Activated B cell treated with CpG ODN at 0.5 μM for 24 hours (primary cell): ENCODE data around the gene CD5L. TPM values are rescaled to one million over a fixed set of nuclear protein-coding genes. Genes with fewer than 3 reads are reported as not detected.

Experiments
- ATAC-seq: fragments of 200-7000 bp; cut with Tn5 transposase; one replicate; pipeline ENCODE4 v1.10.0; 2021; ENCODE audit warnings: low read depth, mild to moderate bottlenecking, moderate library complexity
- CTCF ChIA-PET: fragments of 350-600 bp; sonication (Branson Sonifier 250); formaldehyde crosslinking; loops from one replicate; lab custom pipeline; 2021; ENCODE audit warnings: antibody characterized with exemption; lab: Charles Lee
- POLR2A ChIA-PET: fragments of 350-600 bp; sonication (Branson Sonifier 250); formaldehyde crosslinking; loops from one replicate; lab custom pipeline; 2021; ENCODE audit warnings: antibody characterized with exemption; lab: Charles Lee
- DNase-seq: peaks from one replicate; pipeline ENCODE4 v3.0.0; 2022
- H3K27ac Mint-ChIP-seq: one replicate; pipeline ENCODE4 v1.8.0; 2020; ENCODE audit warnings: mixed read lengths
- H3K27me3 Mint-ChIP-seq: one replicate; pipeline ENCODE4 v1.8.0; 2021; ENCODE audit warnings: mixed read lengths
- H3K36me3 Mint-ChIP-seq: one replicate; pipeline ENCODE4 v1.8.0; 2021; ENCODE audit warnings: low read depth, mixed read lengths
- H3K4me1 Mint-ChIP-seq: one replicate; pipeline ENCODE4 v1.8.0; 2021; ENCODE audit warnings: mixed read lengths
- H3K4me3 Mint-ChIP-seq: one replicate; pipeline ENCODE4 v1.8.0; 2020; ENCODE audit warnings: mild to moderate bottlenecking, mixed read lengths
- H3K9me3 Mint-ChIP-seq: one replicate; pipeline ENCODE4 v1.8.0; 2020; ENCODE audit warnings: mixed read lengths
- intact Hi-C: fragments of 100-400 bp; cut with micrococcal nuclease; formaldehyde crosslinking; loops from one replicate; pipeline ENCODE4 v1.15.1; 2024
- total RNA-seq: library from RNA; stranded (reverse); gene quantifications from 2 replicates; pipeline ENCODE4 v1.2.3, GENCODE V29; 2022
- TF ChIP-seq, protein P1 (sequence below): fragments of 200-600 bp; IDR thresholded peaks from one replicate; pipeline ENCODE4 v1.8.0; 2022; ENCODE audit warnings: antibody characterized with exemption, mild to moderate bottlenecking

Gene CD5L
- total RNA-seq, 1 donor from 2014 or later = 0.20 TPM

GRCh38 chr1:157868654-157869053 lies 27.0 kb upstream of the CD5L start:
- Mint-ChIP-seq H3K4me1 (peaks cover 12% of the 10 kb centered on the region), H3K9me3 (no peaks in the 10 kb centered on the region), H3K36me3 (no peaks in the 10 kb centered on the region), H3K27ac (no peak overlapping the region), H3K27me3 (no peaks in the 10 kb centered on the region), H3K4me3 (no peak overlapping the region)
- ATAC-seq (no peak), DNase-seq (no peak)
- TF ChIP-seq, protein P1, sequence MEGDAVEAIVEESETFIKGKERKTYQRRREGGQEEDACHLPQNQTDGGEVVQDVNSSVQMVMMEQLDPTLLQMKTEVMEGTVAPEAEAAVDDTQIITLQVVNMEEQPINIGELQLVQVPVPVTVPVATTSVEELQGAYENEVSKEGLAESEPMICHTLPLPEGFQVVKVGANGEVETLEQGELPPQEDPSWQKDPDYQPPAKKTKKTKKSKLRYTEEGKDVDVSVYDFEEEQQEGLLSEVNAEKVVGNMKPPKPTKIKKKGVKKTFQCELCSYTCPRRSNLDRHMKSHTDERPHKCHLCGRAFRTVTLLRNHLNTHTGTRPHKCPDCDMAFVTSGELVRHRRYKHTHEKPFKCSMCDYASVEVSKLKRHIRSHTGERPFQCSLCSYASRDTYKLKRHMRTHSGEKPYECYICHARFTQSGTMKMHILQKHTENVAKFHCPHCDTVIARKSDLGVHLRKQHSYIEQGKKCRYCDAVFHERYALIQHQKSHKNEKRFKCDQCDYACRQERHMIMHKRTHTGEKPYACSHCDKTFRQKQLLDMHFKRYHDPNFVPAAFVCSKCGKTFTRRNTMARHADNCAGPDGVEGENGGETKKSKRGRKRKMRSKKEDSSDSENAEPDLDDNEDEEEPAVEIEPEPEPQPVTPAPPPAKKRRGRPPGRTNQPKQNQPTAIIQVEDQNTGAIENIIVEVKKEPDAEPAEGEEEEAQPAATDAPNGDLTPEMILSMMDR = no peak
- intact Hi-C loops = loop anchor here (2.0 to 10.0 kb wide), 2 partner anchors 14 to 364 kb away; no protein-coding TSS in a partner anchor
- CTCF ChIA-PET = interaction anchor here (1.0 kb wide), 1 partner anchor 288 kb away, joined by 3 read pairs; no protein-coding TSS in a partner anchor
- POLR2A ChIA-PET = interaction anchor here (0.5 kb wide), 1 partner anchor 308 kb away, joined by 4 read pairs; no protein-coding TSS in a partner anchor

GRCh38 chr1:157862114-157863070 lies 20.8 kb upstream of the CD5L start:
- Mint-ChIP-seq H3K4me1 (peaks cover 18% of the 10 kb centered on the region), H3K27me3 (no peaks in the 10 kb centered on the region), H3K9me3 (no peaks in the 10 kb centered on the region), H3K36me3 (no peaks in the 10 kb centered on the region), H3K4me3 (no peak overlapping the region), H3K27ac (peak overlapping the region; percentile 31)
- intact Hi-C loops = loop anchor here (1.0 to 10.0 kb wide), 5 partner anchors 89 to 485 kb away; no protein-coding TSS in a partner anchor
- CTCF ChIA-PET = interaction anchor here (0.6 to 2.5 kb wide), 20 partner anchors 11 to 351 kb away, joined by 3 to 50 read pairs (median 4); partner anchors contain the start of genes FCRL1 and FCRL2
- TF ChIP-seq, protein P1 = no peak
- POLR2A ChIA-PET = interaction anchor here (0.7 to 1.1 kb wide), 5 partner anchors 56 to 281 kb away, joined by 3 to 13 read pairs (median 4); partner anchors contain the start of gene FCRL2
- DNase-seq (no peak), ATAC-seq (peak; percentile 47)

DNA sequence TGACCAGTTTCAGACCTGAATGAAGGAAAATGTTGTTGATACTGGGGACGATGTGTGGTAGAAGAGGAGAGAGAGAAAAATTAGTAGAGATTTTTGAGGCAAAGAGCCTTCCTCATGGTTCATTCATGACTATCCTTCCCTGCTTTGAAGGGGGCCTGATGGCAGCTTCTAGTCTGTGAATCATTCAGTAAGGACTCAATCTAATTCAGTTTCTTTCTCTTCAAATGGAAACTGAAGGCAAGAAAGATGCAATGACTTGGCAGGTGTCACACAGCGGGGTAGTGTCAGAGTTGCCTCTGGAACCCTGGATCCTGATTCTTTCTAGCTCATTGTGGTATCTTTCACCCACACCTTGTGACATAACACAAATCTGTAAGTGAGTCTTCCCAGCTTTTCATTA lies 14.9 kb upstream of the CD5L start:
- POLR2A ChIA-PET = interaction anchor here (1.2 kb wide), 1 partner anchor 36 kb away, joined by 3 read pairs; the partner anchor contains the start of gene FCRL1
- CTCF ChIA-PET = interaction anchor here (0.8 to 1.6 kb wide), 3 partner anchors 21 to 351 kb away, joined by 3 to 5 read pairs (median 3); no protein-coding TSS in a partner anchor
- intact Hi-C loops = no loop called here
- peaks cover 2% of the 10 kb centered on the region for H3K36me3 Mint-ChIP-seq
- DNase-seq (no peak), ATAC-seq (peak; percentile 62)
- peak overlapping the region; percentile 20 for H3K27ac Mint-ChIP-seq
- H3K27me3 Mint-ChIP-seq = no peaks in the 10 kb centered on the region
- H3K4me1 Mint-ChIP-seq = peaks cover 40% of the 10 kb centered on the region
- H3K4me3 Mint-ChIP-seq = no peak overlapping the region
- peaks cover 5% of the 10 kb centered on the region for H3K9me3 Mint-ChIP-seq
- TF ChIP-seq, protein P1 = no peak

GRCh38 chr1:157852476-157852875 lies 10.9 kb upstream of the CD5L start:
- Mint-ChIP-seq H3K27me3 (no peaks in the 10 kb centered on the region), H3K9me3 (peaks cover 5% of the 10 kb centered on the region), H3K36me3 (peaks cover 2% of the 10 kb centered on the region), H3K4me3 (no peak overlapping the region), H3K27ac (no peak overlapping the region), H3K4me1 (peaks cover 61% of the 10 kb centered on the region)
- intact Hi-C loops = no loop called here
- TF ChIP-seq, protein P1 = no peak
- DNase-seq (no peak), ATAC-seq (no peak)
- CTCF ChIA-PET = interaction anchor here (1.2 to 2.0 kb wide), 3 partner anchors 10 to 272 kb away, joined by 3 to 13 read pairs (median 4); partner anchors contain the start of gene FCRL3
- POLR2A ChIA-PET = no interaction called here
